GM18861 (cell line): ENCODE measurements around the gene RFK.
"Not testable (repeated sequence)": the region's sequence is repeated elsewhere in the genome, so short reads cannot be mapped to it uniquely, and the experiment has no call there.

Experiments used
- ATAC-seq: cut with Tn5 transposase; IDR thresholded peaks from one replicate; pipeline ENCODE4 v1.9.1; 2021; ENCODE audit not compliant: unreplicated experiment

RFK gene

GRCh38 chr9:76372336-76372735 is 21.9 kb downstream of the RFK start:
- ATAC-seq: no peak

- no peak for ATAC-seq
Observed at GRCh38 chr9:76371901-76372300, 22.3 kb downstream of the RFK start.

GRCh38 chr9:76370396-76371023 is 23.7 kb downstream of the RFK start:
- no peak for ATAC-seq

- peak; percentile 66 for ATAC-seq
Observed at GRCh38 chr9:76369583-76369982, 24.6 kb downstream of the RFK start.

- no peak for ATAC-seq
Observed at GRCh38 chr9:76366275-76366674, 28.0 kb downstream of the RFK start.

GRCh38 chr9:76365028-76365427 is 29.2 kb downstream of the RFK start:
- no peak for ATAC-seq

GRCh38 chr9:76363032-76363395 is 31.2 kb downstream of the RFK start:
- no peak for ATAC-seq

GRCh38 chr9:76362332-76363031 is 31.7 kb downstream of the RFK start:
- not testable (repeated sequence) for ATAC-seq

GRCh38 chr9:76359766-76360165 is 34.5 kb downstream of the RFK start:
- no peak for ATAC-seq

GRCh38 chr9:76359365-76359764 is 34.9 kb downstream of the RFK start:
- ATAC-seq: no peak

GRCh38 chr9:76358628-76359280 is 35.5 kb downstream of the RFK start:
- no peak for ATAC-seq

- no peak for ATAC-seq
Observed at GRCh38 chr9:76357555-76357954, 36.7 kb downstream of the RFK start.

GRCh38 chr9:76355886-76356285 is 38.3 kb downstream of the RFK start:
- ATAC-seq: no peak

GRCh38 chr9:76354221-76354620 is 40.0 kb downstream of the RFK start:
- ATAC-seq: no peak

GRCh38 chr9:76353280-76353679 is 40.9 kb downstream of the RFK start:
- no peak for ATAC-seq

GRCh38 chr9:76352026-76352620 is 42.1 kb downstream of the RFK start:
- no peak for ATAC-seq

GRCh38 chr9:76351006-76351405 is 43.2 kb downstream of the RFK start:
- no peak for ATAC-seq

GRCh38 chr9:76349865-76350264 is 44.4 kb downstream of the RFK start:
- ATAC-seq: no peak

GRCh38 chr9:76342858-76343257 is 51.4 kb downstream of the RFK start:
- ATAC-seq: no peak

- ATAC-seq: no peak
Observed at GRCh38 chr9:76342201-76342600, 52.0 kb downstream of the RFK start.

GRCh38 chr9:76341616-76342015 is 52.6 kb downstream of the RFK start:
- no peak for ATAC-seq

- ATAC-seq: no peak
Observed at GRCh38 chr9:76338418-76338817, 55.8 kb downstream of the RFK start.
